ENCODE measurements around the gene CD2.
A peak's percentile ranks its signal among the peaks of the same experiment; 100 is the strongest.

Gene CD2

GRCh38 chr1:116760996-116761665 lies 6.9 kb downstream of the CD2 start:
- DNase-seq (ENCODE audit: low read depth in 2 of 2), result no peak

- DNase-seq (ENCODE audit: low read depth in 2 of 2), result no peak
These were observed 8.1 kb downstream of the CD2 start for GRCh38 chr1:116762281-116762680.

- no peak for DNase-seq (ENCODE audit: low read depth in 2 of 2)
These were observed 8.5 kb downstream of the CD2 start for GRCh38 chr1:116762781-116763115.

GRCh38 chr1:116763116-116763786 lies 9.0 kb downstream of the CD2 start:
- DNase-seq (ENCODE audit: low read depth in 2 of 2), result no peak

GRCh38 chr1:116763787-116764465 lies 9.7 kb downstream of the CD2 start:
- DNase-seq (ENCODE audit: low read depth in 2 of 2), result no peak

GRCh38 chr1:116764466-116764898 lies 10.3 kb downstream of the CD2 start:
- no peak for DNase-seq (ENCODE audit: low read depth in 2 of 2)

- no peak for DNase-seq (ENCODE audit: low read depth in 2 of 2)
These were observed 11.0 kb downstream of the CD2 start for GRCh38 chr1:116764906-116765862.

- no peak for DNase-seq (ENCODE audit: low read depth in 2 of 2)
These were observed 11.7 kb downstream of the CD2 start for GRCh38 chr1:116765962-116766361.

GRCh38 chr1:116766616-116767469 lies 12.6 kb downstream of the CD2 start:
- DNase-seq (ENCODE audit: low read depth in 2 of 2), result peak; percentile 49 to 54

GRCh38 chr1:116767782-116768382 lies 13.7 kb downstream of the CD2 start:
- DNase-seq (ENCODE audit: low read depth in 2 of 2), result no peak

GRCh38 chr1:116768416-116769103 lies 14.3 kb downstream of the CD2 start:
- DNase-seq (ENCODE audit: low read depth in 2 of 2), result no peak

- no peak for DNase-seq (ENCODE audit: low read depth in 2 of 2)
These were observed 14.8 kb downstream of the CD2 start for GRCh38 chr1:116769104-116769452.

GRCh38 chr1:116769561-116769977 lies 15.3 kb downstream of the CD2 start:
- DNase-seq (ENCODE audit: low read depth in 2 of 2), result no peak

GRCh38 chr1:116769994-116770393 lies 15.8 kb downstream of the CD2 start:
- no peak for DNase-seq (ENCODE audit: low read depth in 2 of 2)

- DNase-seq (ENCODE audit: low read depth in 2 of 2), result no peak
These were observed 16.4 kb downstream of the CD2 start for GRCh38 chr1:116770625-116771024.

- DNase-seq (ENCODE audit: low read depth in 2 of 2), result no peak
These were observed 17.9 kb downstream of the CD2 start for GRCh38 chr1:116771997-116772647.

GRCh38 chr1:116772648-116773045 lies 18.4 kb downstream of the CD2 start:
- DNase-seq (ENCODE audit: low read depth in 2 of 2), result no peak

- DNase-seq (ENCODE audit: low read depth in 2 of 2), result no peak
These were observed 21.0 kb downstream of the CD2 start for GRCh38 chr1:116775116-116775752.

Measured in fibroblast of skin of left quadriceps (primary cell).